Measurements from ENCODE around the gene PTPN14.

Gene PTPN14

GRCh38 chr1:214367841-214368240 lies 183.6 kb downstream of the PTPN14 start:
- Histone ChIP-seq H3K4me1 (ENCODE audit: control insufficient read depth, insufficient read depth, low read length, unreplicated experiment) (peaks cover 31% of the 10 kb centered on the region), H3K79me2 (ENCODE audit: control insufficient read depth, insufficient read depth, low read length, unreplicated experiment) (peaks cover 8% of the 10 kb centered on the region), H3K27me3 (ENCODE audit: insufficient read depth, low read length) (no peaks in the 10 kb centered on the region), H2AFZ (ENCODE audit: low read length, unreplicated experiment) (no peak overlapping the region), H3K36me3 (ENCODE audit: insufficient read depth, low read length) (peaks cover 48% of the 10 kb centered on the region), H3K27ac (ENCODE audit: low read depth, low read length) (no peak overlapping the region), H3K4me3 (ENCODE audit: low read depth, low read length) (no peak overlapping the region)

DNA sequence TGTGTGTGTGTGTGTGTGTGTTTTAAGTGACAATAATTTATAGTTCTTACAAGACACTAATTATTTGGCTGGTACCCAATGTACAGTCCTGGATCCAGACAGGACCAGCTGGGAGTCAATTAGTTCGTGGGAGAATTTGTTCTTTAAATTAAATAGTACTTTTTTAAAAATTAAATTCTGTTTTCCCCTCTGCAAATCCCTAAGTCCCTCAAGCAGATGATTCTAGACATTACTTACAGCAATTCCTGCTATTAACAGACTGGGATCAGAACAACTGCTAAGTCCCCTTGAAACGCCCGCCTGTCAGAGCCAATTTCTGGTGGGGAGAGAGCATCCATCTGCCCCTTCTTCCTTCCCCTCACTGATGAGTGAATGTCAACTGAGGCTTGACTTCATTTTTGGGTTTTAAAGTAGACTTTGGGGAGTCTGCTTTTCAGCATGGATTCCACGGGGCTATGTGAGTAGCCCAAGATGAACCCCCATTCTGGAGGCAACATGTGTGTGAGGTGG lies 186.6 kb downstream of the PTPN14 start:
- Histone ChIP-seq H3K79me2 (ENCODE audit: control insufficient read depth, insufficient read depth, low read length, unreplicated experiment) (peaks cover 20% of the 10 kb centered on the region), H3K4me1 (ENCODE audit: control insufficient read depth, insufficient read depth, low read length, unreplicated experiment) (peaks cover 40% of the 10 kb centered on the region), H3K36me3 (ENCODE audit: insufficient read depth, low read length) (peaks cover 55% of the 10 kb centered on the region), H3K27me3 (ENCODE audit: insufficient read depth, low read length) (no peaks in the 10 kb centered on the region), H3K27ac (ENCODE audit: low read depth, low read length) (peak overlapping the region; percentile 31; the same call in 1 of the 2 replicates), H2AFZ (ENCODE audit: low read length, unreplicated experiment) (no peak overlapping the region), H3K4me3 (ENCODE audit: low read depth, low read length) (no peak overlapping the region)

DNA sequence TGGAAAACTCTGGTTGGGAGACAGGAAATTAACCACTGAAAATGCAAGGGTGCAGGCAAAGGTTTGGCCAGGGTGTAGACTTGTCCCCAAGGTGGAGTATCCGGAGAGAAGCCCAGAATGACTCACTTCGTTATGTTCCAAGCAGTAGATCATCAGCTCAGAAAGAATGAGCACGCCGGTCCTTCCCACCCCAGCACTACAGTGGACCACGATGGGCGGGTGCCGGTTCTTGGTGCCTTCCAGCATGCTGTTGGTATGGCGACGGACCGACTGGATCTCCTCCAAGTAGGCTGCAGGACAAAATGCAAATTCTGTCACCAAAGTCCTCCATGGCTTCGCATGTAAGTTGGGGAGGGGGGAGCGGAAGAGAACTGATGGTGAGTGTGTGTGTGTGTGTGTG lies 187.0 kb downstream of the PTPN14 start:
- Histone ChIP-seq H3K27me3 (ENCODE audit: insufficient read depth, low read length) (no peaks in the 10 kb centered on the region), H3K4me3 (ENCODE audit: low read depth, low read length) (no peak overlapping the region; the same call in 1 of the 2 replicates), H3K36me3 (ENCODE audit: insufficient read depth, low read length) (peaks cover 56% of the 10 kb centered on the region), H3K4me1 (ENCODE audit: control insufficient read depth, insufficient read depth, low read length, unreplicated experiment) (peaks cover 40% of the 10 kb centered on the region), H3K79me2 (ENCODE audit: control insufficient read depth, insufficient read depth, low read length, unreplicated experiment) (peaks cover 20% of the 10 kb centered on the region), H2AFZ (ENCODE audit: low read length, unreplicated experiment) (no peak overlapping the region), H3K27ac (ENCODE audit: low read depth, low read length) (peak overlapping the region; percentile 72)

- Histone ChIP-seq H3K36me3 (ENCODE audit: insufficient read depth, low read length) (peaks cover 47% of the 10 kb centered on the region), H3K27ac (ENCODE audit: low read depth, low read length) (peak overlapping the region; percentile 72), H3K4me1 (ENCODE audit: control insufficient read depth, insufficient read depth, low read length, unreplicated experiment) (peaks cover 40% of the 10 kb centered on the region), H2AFZ (ENCODE audit: low read length, unreplicated experiment) (no peak overlapping the region), H3K4me3 (ENCODE audit: low read depth, low read length) (peak overlapping the region; percentile 1; the same call in 1 of the 2 replicates), H3K79me2 (ENCODE audit: control insufficient read depth, insufficient read depth, low read length, unreplicated experiment) (peaks cover 20% of the 10 kb centered on the region), H3K27me3 (ENCODE audit: insufficient read depth, low read length) (no peaks in the 10 kb centered on the region)
Measured at GRCh38 chr1:214363386-214363785, 188.0 kb downstream of the PTPN14 start.

GRCh38 chr1:214362188-214362882 lies 189.1 kb downstream of the PTPN14 start:
- Histone ChIP-seq H3K36me3 (ENCODE audit: insufficient read depth, low read length) (peaks cover 40% of the 10 kb centered on the region), H3K4me3 (ENCODE audit: low read depth, low read length) (no peak overlapping the region), H3K79me2 (ENCODE audit: control insufficient read depth, insufficient read depth, low read length, unreplicated experiment) (peaks cover 20% of the 10 kb centered on the region), H3K27me3 (ENCODE audit: insufficient read depth, low read length) (no peaks in the 10 kb centered on the region), H3K4me1 (ENCODE audit: control insufficient read depth, insufficient read depth, low read length, unreplicated experiment) (peaks cover 40% of the 10 kb centered on the region), H3K27ac (ENCODE audit: low read depth, low read length) (peak overlapping the region; percentile 72), H2AFZ (ENCODE audit: low read length, unreplicated experiment) (no peak overlapping the region)

DNA sequence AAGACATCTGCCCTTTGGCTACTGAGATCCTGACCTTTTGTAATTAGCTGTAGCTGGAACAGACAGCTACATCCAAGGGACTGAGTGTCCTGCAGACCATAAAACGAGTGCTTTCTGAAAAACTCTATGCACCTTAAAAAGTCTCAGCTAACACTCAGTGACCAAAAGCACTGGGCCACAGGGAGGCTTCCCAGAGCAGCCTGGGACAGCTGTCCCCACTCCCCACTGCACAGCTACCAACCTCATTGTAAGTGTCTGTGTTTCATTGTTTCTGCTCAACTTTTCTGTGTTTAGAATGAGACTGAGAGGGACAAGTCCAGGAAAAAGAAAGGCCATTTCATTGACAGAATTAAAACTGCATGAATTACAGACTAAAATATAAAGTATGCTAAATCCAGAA lies 189.8 kb downstream of the PTPN14 start:
- Histone ChIP-seq H3K36me3 (ENCODE audit: insufficient read depth, low read length) (peaks cover 38% of the 10 kb centered on the region), H3K27ac (ENCODE audit: low read depth, low read length) (peak overlapping the region; percentile 72), H3K27me3 (ENCODE audit: insufficient read depth, low read length) (no peaks in the 10 kb centered on the region)

GRCh38 chr1:214360525-214361164 lies 190.8 kb downstream of the PTPN14 start:
- H3K36me3 ChIP-seq (ENCODE audit: insufficient read depth, low read length), result peaks cover 44% of the 10 kb centered on the region
- peaks cover 40% of the 10 kb centered on the region for H3K4me1 ChIP-seq (ENCODE audit: control insufficient read depth, insufficient read depth, low read length, unreplicated experiment)
- H3K79me2 ChIP-seq (ENCODE audit: control insufficient read depth, insufficient read depth, low read length, unreplicated experiment), result peaks cover 20% of the 10 kb centered on the region
- no peak overlapping the region for H2AFZ ChIP-seq (ENCODE audit: low read length, unreplicated experiment)
- H3K4me3 ChIP-seq (ENCODE audit: low read depth, low read length), result no peak overlapping the region
- H3K27me3 ChIP-seq (ENCODE audit: insufficient read depth, low read length), result no peaks in the 10 kb centered on the region
- H3K27ac ChIP-seq (ENCODE audit: low read depth, low read length), result no peak overlapping the region

More for the DNA sequence above, 189.8 kb downstream of the PTPN14 start:
- Histone ChIP-seq H3K4me1 (ENCODE audit: control insufficient read depth, insufficient read depth, low read length, unreplicated experiment) (peaks cover 40% of the 10 kb centered on the region), H3K79me2 (ENCODE audit: control insufficient read depth, insufficient read depth, low read length, unreplicated experiment) (peaks cover 20% of the 10 kb centered on the region), H3K4me3 (ENCODE audit: low read depth, low read length) (no peak overlapping the region), H2AFZ (ENCODE audit: low read length, unreplicated experiment) (no peak overlapping the region)

DNA sequence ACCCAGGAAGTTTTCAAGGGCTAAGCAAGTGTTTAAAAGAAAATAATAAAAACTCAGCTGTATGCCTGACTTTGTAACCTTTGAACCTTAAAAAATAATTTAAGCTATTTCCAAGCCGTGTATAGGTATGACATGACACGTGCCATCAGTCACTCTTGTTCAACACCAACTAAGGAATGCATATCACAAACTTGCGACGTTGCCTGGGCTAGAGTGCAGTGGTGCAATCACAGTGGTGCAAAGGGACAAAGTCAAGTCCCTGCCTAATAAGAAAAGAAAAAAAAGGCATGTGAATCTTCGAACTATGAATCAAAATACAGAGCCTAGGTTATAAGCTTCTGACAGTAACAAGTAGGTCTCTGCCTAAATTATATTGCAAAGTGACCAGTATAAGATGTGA lies 191.3 kb downstream of the PTPN14 start:
- Histone ChIP-seq H2AFZ (ENCODE audit: low read length, unreplicated experiment) (no peak overlapping the region), H3K4me1 (ENCODE audit: control insufficient read depth, insufficient read depth, low read length, unreplicated experiment) (peaks cover 38% of the 10 kb centered on the region), H3K27me3 (ENCODE audit: insufficient read depth, low read length) (no peaks in the 10 kb centered on the region), H3K36me3 (ENCODE audit: insufficient read depth, low read length) (peaks cover 49% of the 10 kb centered on the region), H3K27ac (ENCODE audit: low read depth, low read length) (no peak overlapping the region), H3K79me2 (ENCODE audit: control insufficient read depth, insufficient read depth, low read length, unreplicated experiment) (peaks cover 20% of the 10 kb centered on the region), H3K4me3 (ENCODE audit: low read depth, low read length) (no peak overlapping the region)

DNA sequence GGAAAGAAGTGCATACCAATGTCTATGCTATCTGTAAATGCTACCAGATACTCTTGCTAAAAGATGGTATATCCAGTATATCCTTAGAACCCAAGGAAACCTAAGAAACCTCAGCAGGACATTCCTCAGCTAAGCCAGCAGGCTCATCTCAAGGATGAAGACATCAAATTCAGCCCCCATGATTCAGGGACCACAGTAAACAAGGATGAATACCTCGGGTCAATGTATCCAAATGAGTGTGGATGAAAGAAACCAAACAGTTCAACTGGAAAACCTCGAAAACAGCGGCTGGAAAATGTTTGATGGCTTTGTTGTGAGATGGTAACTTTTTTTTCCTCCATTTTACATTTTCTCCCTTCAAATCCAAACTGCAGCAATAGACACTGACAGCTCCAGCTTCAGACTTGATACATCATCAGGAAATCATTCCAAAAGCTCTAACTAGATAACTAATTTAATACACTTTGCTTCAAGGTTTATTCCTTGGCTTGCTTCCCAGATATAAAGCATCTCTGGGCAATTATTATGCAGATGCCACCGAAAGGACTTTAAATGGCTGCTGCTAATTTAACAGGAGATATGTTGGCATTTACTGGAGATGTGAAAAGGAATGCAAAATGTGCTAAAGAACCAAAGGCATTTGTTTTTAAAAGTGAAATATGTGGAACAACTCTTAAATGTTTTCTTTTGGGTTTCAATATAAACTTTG lies 196.8 kb downstream of the PTPN14 start:
- no peaks in the 10 kb centered on the region for H3K79me2 ChIP-seq (ENCODE audit: control insufficient read depth, insufficient read depth, low read length, unreplicated experiment)
- H3K36me3 ChIP-seq (ENCODE audit: insufficient read depth, low read length), result peaks cover 39% of the 10 kb centered on the region
- no peak overlapping the region for H2AFZ ChIP-seq (ENCODE audit: low read length, unreplicated experiment)
- peaks cover 8% of the 10 kb centered on the region for H3K4me1 ChIP-seq (ENCODE audit: control insufficient read depth, insufficient read depth, low read length, unreplicated experiment)
- H3K4me3 ChIP-seq (ENCODE audit: low read depth, low read length), result no peak overlapping the region
- no peaks in the 10 kb centered on the region for H3K27me3 ChIP-seq (ENCODE audit: insufficient read depth, low read length)
- H3K27ac ChIP-seq (ENCODE audit: low read depth, low read length), result no peak overlapping the region

- H3K4me3 ChIP-seq (ENCODE audit: low read depth, low read length), result no peak overlapping the region
Measured at GRCh38 chr1:214352838-214353237, 198.6 kb downstream of the PTPN14 start.

More at GRCh38 chr1:214352838-214353237, 198.6 kb downstream of the PTPN14 start:
- no peak overlapping the region for H2AFZ ChIP-seq (ENCODE audit: low read length, unreplicated experiment)
- no peaks in the 10 kb centered on the region for H3K27me3 ChIP-seq (ENCODE audit: insufficient read depth, low read length)
- peaks cover 8% of the 10 kb centered on the region for H3K4me1 ChIP-seq (ENCODE audit: control insufficient read depth, insufficient read depth, low read length, unreplicated experiment)
- peaks cover 46% of the 10 kb centered on the region for H3K36me3 ChIP-seq (ENCODE audit: insufficient read depth, low read length)
- no peaks in the 10 kb centered on the region for H3K79me2 ChIP-seq (ENCODE audit: control insufficient read depth, insufficient read depth, low read length, unreplicated experiment)
- no peak overlapping the region for H3K27ac ChIP-seq (ENCODE audit: low read depth, low read length)

Data from ACC112 (cell line).